HCT116 (cell line): ENCODE measurements around the gene ECE2. TPM values are rescaled to one million over a fixed set of nuclear protein-coding genes. Genes with fewer than 3 reads are reported as not detected.

Experiments
- ATAC-seq: fragments of 200-7000 bp; cut with Tn5 transposase; 2 replicates; pipeline ENCODE4 v1.9.1; 2020; ENCODE audit warnings: mild to moderate bottlenecking, moderate library complexity
- BruUV-seq: library from RNA; stranded (reverse); fragments of 400-500 nt; replicated peaks from 2 replicates; lab custom pipeline; 2021; lab: Mats Ljungman, UMichigan
- CTCF ChIA-PET: fragments of 300-600 bp; sonication (Branson Sonifier 250); formaldehyde crosslinking; loops from one replicate; lab custom pipeline; 2021; ENCODE audit warnings: antibody characterized with exemption; lab: Charles Lee
- POLR2A ChIA-PET: fragments of 300-600, 350-600 bp; sonication (Branson Sonifier 250); formaldehyde crosslinking; loops from one replicate; lab custom pipeline; 2021; ENCODE audit warnings: antibody characterized with exemption; lab: Charles Lee
- RAD21 ChIA-PET, 2 experiments: fragments of 300-600 bp; sonication (Branson Sonifier 250); formaldehyde crosslinking; loops; one replicate each; lab custom pipeline; 2023; ENCODE audit warnings: low total read pairs in 2 of 2; ENCODE audit not compliant: uncharacterized antibody in 2 of 2, unreplicated experiment in 2 of 2, low non-redundant PET in 1 of 2; lab: Charles Lee
- DNase-seq: peaks from one replicate; pipeline ENCODE4 v3.0.0-alpha.2; 2010; ENCODE audit warnings: low read depth, low spot score
- H2AFZ ChIP-seq: fragments of 200-600 bp; shearing (Covaris generic), sonication (generic); 2 replicates; pipeline ENCODE4 v1.6.1; 2017; ENCODE audit warnings: low read depth, mixed run types, mixed read lengths, antibody characterized with exemption, low read length; ENCODE audit not compliant: poor library complexity, severe bottlenecking
- H3K27ac ChIP-seq: 2 replicates; pipeline ENCODE4 v1.5.1; 2012; ENCODE audit warnings: low read depth, low read length
- H3K27me3 ChIP-seq: fragments of 200-600 bp; sonication (generic); 2 replicates; pipeline ENCODE4 v1.6.1; 2016; ENCODE audit warnings: mixed run types, low read length, mixed read lengths; ENCODE audit not compliant: insufficient read depth
- H3K36me3 ChIP-seq, 2 experiments: fragments of 200-500 bp in 1 of 2; fragments of 200-600 bp in 1 of 2; sonication (Bioruptor generic) in 1 of 2; sonication (generic) in 1 of 2; 2 replicates each; pipeline versions ENCODE4 v1.5.1 to v1.6.1; 2014 to 2016; ENCODE audit warnings: low read length in 2 of 2, inconsistent platforms in 1 of 2, mixed read lengths in 1 of 2, mixed run types in 1 of 2; ENCODE audit not compliant: insufficient read depth in 2 of 2, control insufficient read depth in 1 of 2
- H3K4me1 ChIP-seq, 2 experiments: fragments of 200-600 bp in 1 of 2; sonication (generic) in 1 of 2; 2 replicates each; pipeline versions ENCODE4 v1.5.1 to v1.6.1; 2012 to 2017; ENCODE audit warnings: low read length in 2 of 2, inconsistent platforms in 1 of 2, mild to moderate bottlenecking in 1 of 2, mixed read lengths in 1 of 2, mixed run types in 1 of 2, moderate library complexity in 1 of 2; ENCODE audit not compliant: insufficient read depth in 2 of 2, control insufficient read depth in 1 of 2
- H3K4me2 ChIP-seq: fragments of 200-600 bp; sonication (generic); 2 replicates; pipeline ENCODE4 v1.6.1; 2017; ENCODE audit warnings: mixed run types, low read length, mixed read lengths
- H3K4me3 ChIP-seq, 2 experiments: fragments of 200-600 bp in 1 of 2; sonication (generic) in 1 of 2; replicated peaks in 1 of 2; 2 replicates each; pipeline ENCODE4 v1.5.1; 2011 to 2016; ENCODE audit warnings: low read length in 2 of 2, control low read depth in 1 of 2, low read depth in 1 of 2, mild to moderate bottlenecking in 1 of 2, mixed read lengths in 1 of 2, mixed run types in 1 of 2
- H3K79me2 ChIP-seq: fragments of 200-600 bp; sonication (generic); 2 replicates; pipeline ENCODE4 v1.6.1; 2017; ENCODE audit warnings: mild to moderate bottlenecking, mixed run types, low read length, moderate library complexity, mixed read lengths; ENCODE audit not compliant: insufficient read depth
- H3K9ac ChIP-seq: fragments of 200-600 bp; sonication (generic); 2 replicates; pipeline ENCODE4 v1.6.1; 2016; ENCODE audit warnings: low read length, mixed read lengths
- H3K9me2 ChIP-seq: fragments of 200-600 bp; sonication (generic), shearing (Covaris generic); 2 replicates; pipeline ENCODE4 v1.6.1; 2017; ENCODE audit warnings: mixed run types, mild to moderate bottlenecking, moderate library complexity; ENCODE audit not compliant: insufficient read depth
- H3K9me3 ChIP-seq, 2 experiments: fragments of 200-500 bp in 1 of 2; fragments of 200-600 bp in 1 of 2; sonication (Bioruptor generic) in 1 of 2; sonication (generic) in 1 of 2; 2 replicates each; pipeline ENCODE4 v1.6.1; 2014 to 2017; ENCODE audit warnings: low read length in 2 of 2, mixed read lengths in 2 of 2, inconsistent platforms in 1 of 2, low read depth in 1 of 2, mild to moderate bottlenecking in 1 of 2, mixed run types in 1 of 2, moderate library complexity in 1 of 2; ENCODE audit not compliant: control insufficient read depth in 1 of 2, insufficient read depth in 1 of 2
- H4K20me1 ChIP-seq: fragments of 200-600 bp; sonication (generic), shearing (Covaris generic); 2 replicates; pipeline ENCODE4 v1.6.1; 2017; ENCODE audit warnings: mixed run types, mild to moderate bottlenecking, moderate library complexity; ENCODE audit not compliant: insufficient read depth
- ATF3 ChIP-seq: IDR thresholded peaks from 2 replicates; pipeline ENCODE4 v1.6.1; 2012
- CBX3 ChIP-seq: IDR thresholded peaks from 2 replicates; pipeline ENCODE4 v1.6.1; 2012; ENCODE audit warnings: low read depth
- EZH2phosphoT487 ChIP-seq: fragments of 200-600 bp; IDR thresholded peaks from 2 replicates; pipeline ENCODE4 v1.6.1; 2018; ENCODE audit warnings: antibody characterized with exemption, borderline replicate concordance
- JUND ChIP-seq: IDR thresholded peaks from 2 replicates; pipeline ENCODE4 v1.6.1; 2012
- MAX ChIP-seq: IDR thresholded peaks from 2 replicates; pipeline ENCODE4 v1.6.1; 2012
- POLR2A ChIP-seq: IDR thresholded peaks from 2 replicates; pipeline ENCODE4 v1.7.0; 2011; ENCODE audit warnings: borderline replicate concordance; ENCODE audit not compliant: insufficient read depth, insufficient read length; ENCODE audit errors: extremely low read depth
- RAD21 ChIP-seq: IDR thresholded peaks from 2 replicates; pipeline ENCODE4 v1.6.1; 2012; ENCODE audit warnings: low read depth, mild to moderate bottlenecking
- REST ChIP-seq: IDR thresholded peaks from 2 replicates; pipeline ENCODE4 v1.6.1; 2012; ENCODE audit warnings: low read depth
- SIN3A ChIP-seq: IDR thresholded peaks from 2 replicates; pipeline ENCODE4 v1.6.1; 2012; ENCODE audit warnings: low read depth
- SP1 ChIP-seq: IDR thresholded peaks from 2 replicates; pipeline ENCODE4 v1.6.1; 2012; ENCODE audit warnings: low read depth
- SRF ChIP-seq: IDR thresholded peaks from 2 replicates; pipeline ENCODE4 v1.6.1; 2012; ENCODE audit warnings: low read depth
- TCF7L2 ChIP-seq: IDR thresholded peaks from 2 replicates; pipeline ENCODE4 v1.7.0; 2011; ENCODE audit warnings: borderline replicate concordance, inconsistent platforms; ENCODE audit not compliant: insufficient read depth, insufficient read length; ENCODE audit errors: extremely low read depth
- YY1 ChIP-seq: IDR thresholded peaks from 2 replicates; pipeline ENCODE4 v1.6.1; 2011; ENCODE audit warnings: low read length, low read depth, moderate library complexity, mild to moderate bottlenecking; ENCODE audit not compliant: insufficient replicate concordance; ENCODE audit errors: extremely low read depth
- ZBTB33 ChIP-seq: IDR thresholded peaks from 2 replicates; pipeline ENCODE4 v1.6.1; 2011; ENCODE audit warnings: mild to moderate bottlenecking, low read length, moderate library complexity; ENCODE audit not compliant: insufficient replicate concordance; ENCODE audit errors: extremely low read depth
- ZFX ChIP-seq: fragments of 450-650 bp; IDR thresholded peaks from 2 replicates; pipeline ENCODE4 v1.6.1; 2017
- intact Hi-C: fragments of 100-400 bp; cut with micrococcal nuclease; formaldehyde crosslinking; loops from 2 replicates; pipeline ENCODE4 v1.10.0; 2022
- total RNA-seq: library from RNA; stranded (reverse); gene quantifications from one replicate; pipeline ENCODE4 v1.2.1, GENCODE V29; 2021; ENCODE audit not compliant: unreplicated experiment

ECE2 gene
- total RNA-seq, 1 experiment from 2014 or later = not detected

- no peak for TF ChIP-seq SIN3A
- no peak for TF ChIP-seq SRF
- no peak for TF ChIP-seq CBX3
- no peak for TF ChIP-seq EZH2phosphoT487
- TF ChIP-seq TCF7L2 = no peak
- TF ChIP-seq ATF3 = no peak
- no peak for TF ChIP-seq ZFX
- TF ChIP-seq SP1 = no peak
- TF ChIP-seq YY1 = no peak
- TF ChIP-seq MAX = no peak
- no peak for TF ChIP-seq JUND
- TF ChIP-seq RAD21 = no peak
- no peak for TF ChIP-seq REST
- no peak for TF ChIP-seq ZBTB33
- TF ChIP-seq POLR2A = no peak
- CTCF ChIA-PET = interaction anchor here (0.9 to 1.8 kb wide), 2 partner anchors 10 to 14 kb away, joined by 3 to 4 read pairs; no protein-coding TSS in a partner anchor
- DNase-seq (no peak), ATAC-seq (no peak)
- Histone ChIP-seq H4K20me1 (no peaks in the 10 kb centered on the region), H3K36me3 (peaks cover 22 to 23% of the 10 kb centered on the region in 2 experiments; a peak in 3 of 4 replicates), H3K27ac (no peak overlapping the region), H2AFZ (no peak overlapping the region), H3K9me3 (no peaks in the 10 kb centered on the region), H3K9ac (no peak overlapping the region), H3K4me2 (no peak overlapping the region), H3K4me3 (no peak overlapping the region), H3K79me2 (no peaks in the 10 kb centered on the region), H3K4me1 (peaks cover 3 to 4% of the 10 kb centered on the region in 2 experiments; a peak in 3 of 4 replicates), H3K27me3 (no peaks in the 10 kb centered on the region), H3K9me2 (no peaks in the 10 kb centered on the region)
- POLR2A ChIA-PET = no interaction called here
- no TSS peak for BruUV-seq
- RAD21 ChIA-PET = interaction anchor here in 1 of 2 experiments (1.2 kb wide), 1 partner anchor 12 kb away, joined by 3 read pairs; no protein-coding TSS in a partner anchor
- intact Hi-C loops = no loop called here
Measured at GRCh38 chr3:184239708-184240107, 36.1 kb upstream of the ECE2 start.
